RCC 7860 (cell line): ENCODE data around the gene KRTAP4-5.
"Not testable (repeated sequence)": the region's sequence is repeated elsewhere in the genome, so short reads cannot be mapped to it uniquely, and the experiment has no call there.

Experiments used
- DNase-seq: peaks from one replicate; pipeline ENCODE4 v3.0.0-alpha.2; 2015; ENCODE audit warnings: low spot score
- FAIRE-seq: peaks from 2 replicates; lab custom pipeline; 2012; peaks lifted over from hg19 to GRCh38; lab: Jason Lieb, UNC

KRTAP4-5 gene

DNA sequence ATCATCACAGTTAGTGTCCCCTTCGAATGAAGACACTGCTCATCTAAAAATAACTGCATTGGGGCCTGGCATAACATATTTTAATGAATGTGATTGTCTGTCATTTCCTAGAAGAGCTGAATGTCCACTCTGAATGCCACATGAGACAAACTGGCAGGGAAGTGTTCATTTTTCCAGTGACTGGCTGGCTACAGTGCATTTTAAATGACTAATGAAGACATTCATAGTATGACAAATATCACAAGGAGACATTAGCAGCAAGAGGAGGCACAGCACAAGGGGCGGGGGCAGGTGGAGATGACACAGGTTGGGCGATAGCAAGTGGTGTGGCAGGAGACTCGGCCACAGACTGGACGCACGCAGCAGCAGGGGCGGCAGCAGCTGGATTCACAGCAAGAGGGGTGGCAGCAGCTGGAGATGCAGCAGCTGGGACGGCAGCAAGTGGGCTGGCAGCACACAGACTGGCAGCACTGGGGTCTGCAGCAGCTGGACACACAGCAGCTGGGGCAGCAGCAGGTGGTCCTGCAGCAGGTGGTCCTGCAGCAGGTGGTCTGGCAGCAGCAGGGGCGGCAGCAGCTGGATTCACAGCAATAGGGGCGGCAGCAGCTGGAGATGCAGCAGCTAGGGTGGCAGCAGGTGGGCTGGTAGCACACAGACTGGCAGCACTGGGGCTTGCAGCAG lies 514 bp downstream of the KRTAP4-5 start:
- not testable (repeated sequence) for FAIRE-seq, DNase-seq

DNA sequence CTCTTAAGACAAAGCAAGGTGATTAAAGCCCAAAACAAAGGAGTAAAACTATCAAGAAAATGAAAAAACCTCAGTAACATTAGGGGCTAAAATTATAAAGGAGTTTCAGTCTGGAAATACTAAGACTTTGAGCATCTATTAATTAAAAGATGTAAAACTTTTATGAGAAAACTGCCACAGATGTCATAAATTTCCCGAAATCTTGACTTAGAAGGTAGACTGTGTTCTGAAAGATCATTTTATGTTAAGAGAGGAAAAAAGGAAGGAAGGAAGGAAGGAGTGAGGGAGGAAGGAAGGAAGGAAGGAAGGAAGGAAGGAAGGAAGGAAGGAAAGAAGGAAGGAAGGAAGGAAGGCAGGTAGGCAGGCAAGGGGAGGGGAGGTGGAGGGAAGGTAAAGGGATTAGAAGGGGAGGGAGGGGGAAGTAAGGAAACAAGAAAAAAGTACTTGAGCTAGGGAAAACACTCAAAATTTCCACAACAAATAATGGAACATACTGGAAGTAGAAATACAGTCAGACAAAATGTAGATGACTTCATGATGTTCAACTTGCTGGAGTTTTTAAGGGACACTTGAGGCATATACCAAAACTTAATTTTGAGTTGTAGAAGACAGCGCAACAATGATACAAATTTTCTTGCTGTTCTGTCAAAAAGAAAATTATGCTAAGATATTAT lies 2.0 kb downstream of the KRTAP4-5 start:
- FAIRE-seq (no peak), DNase-seq (no peak)

DNA sequence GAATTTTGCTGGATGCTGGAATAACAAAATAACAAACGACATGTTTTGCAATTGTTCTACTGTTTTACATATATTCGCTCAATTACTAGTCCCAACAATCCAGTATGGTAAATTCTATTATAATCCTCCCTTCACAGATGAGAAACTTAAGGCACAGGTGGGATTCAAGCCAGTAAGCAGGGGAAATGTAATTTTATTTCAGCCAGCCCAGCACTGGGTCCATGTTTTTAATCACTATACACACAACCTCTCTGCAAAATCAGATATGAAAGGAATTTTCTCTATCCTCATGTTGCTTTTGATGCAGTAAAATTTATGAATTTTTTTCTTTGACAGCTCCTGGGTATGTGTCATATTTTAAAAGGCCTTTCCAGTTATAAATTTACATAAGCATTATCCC lies 4.4 kb downstream of the KRTAP4-5 start:
- DNase-seq, result no peak
- no peak for FAIRE-seq

DNA sequence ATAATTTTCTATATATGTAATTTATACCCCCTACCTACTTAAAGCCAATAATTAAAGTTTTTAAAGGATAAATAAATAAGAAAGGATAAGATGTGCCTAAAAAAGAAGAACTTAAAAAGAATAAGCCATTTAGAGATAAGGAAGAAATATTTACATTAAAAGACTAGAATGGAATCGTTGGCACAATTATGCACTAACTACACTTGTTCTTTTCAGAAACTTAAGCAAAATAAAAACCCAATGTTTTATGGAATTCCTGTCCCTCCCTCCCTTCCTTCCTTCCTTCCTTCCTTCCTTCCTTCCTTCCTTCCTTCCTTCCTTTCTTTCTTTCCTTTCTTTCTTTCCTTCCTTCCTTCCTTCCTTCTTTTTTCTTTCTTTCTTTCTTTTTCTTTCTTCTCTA lies 4.8 kb downstream of the KRTAP4-5 start:
- FAIRE-seq (no peak), DNase-seq (no peak)

DNA sequence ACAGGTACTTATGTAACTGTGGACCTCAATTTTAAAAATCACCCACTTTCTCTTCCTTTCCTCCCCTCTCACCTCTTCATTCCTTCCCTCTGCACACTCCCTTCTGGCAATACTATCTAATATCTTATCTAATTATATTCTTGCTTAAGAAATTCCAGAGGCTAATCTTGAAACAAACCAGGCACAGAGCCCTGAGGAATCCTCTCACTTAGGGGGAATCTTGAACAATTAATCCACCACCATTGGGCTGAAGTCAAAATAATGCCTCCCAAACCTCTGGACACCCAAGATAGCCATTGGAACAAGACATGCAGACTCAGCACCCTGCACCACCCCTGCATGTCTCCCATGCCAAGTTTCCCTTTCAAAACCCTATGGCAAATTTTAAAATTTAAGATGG lies 8.3 kb downstream of the KRTAP4-5 start:
- no peak for FAIRE-seq

DNA sequence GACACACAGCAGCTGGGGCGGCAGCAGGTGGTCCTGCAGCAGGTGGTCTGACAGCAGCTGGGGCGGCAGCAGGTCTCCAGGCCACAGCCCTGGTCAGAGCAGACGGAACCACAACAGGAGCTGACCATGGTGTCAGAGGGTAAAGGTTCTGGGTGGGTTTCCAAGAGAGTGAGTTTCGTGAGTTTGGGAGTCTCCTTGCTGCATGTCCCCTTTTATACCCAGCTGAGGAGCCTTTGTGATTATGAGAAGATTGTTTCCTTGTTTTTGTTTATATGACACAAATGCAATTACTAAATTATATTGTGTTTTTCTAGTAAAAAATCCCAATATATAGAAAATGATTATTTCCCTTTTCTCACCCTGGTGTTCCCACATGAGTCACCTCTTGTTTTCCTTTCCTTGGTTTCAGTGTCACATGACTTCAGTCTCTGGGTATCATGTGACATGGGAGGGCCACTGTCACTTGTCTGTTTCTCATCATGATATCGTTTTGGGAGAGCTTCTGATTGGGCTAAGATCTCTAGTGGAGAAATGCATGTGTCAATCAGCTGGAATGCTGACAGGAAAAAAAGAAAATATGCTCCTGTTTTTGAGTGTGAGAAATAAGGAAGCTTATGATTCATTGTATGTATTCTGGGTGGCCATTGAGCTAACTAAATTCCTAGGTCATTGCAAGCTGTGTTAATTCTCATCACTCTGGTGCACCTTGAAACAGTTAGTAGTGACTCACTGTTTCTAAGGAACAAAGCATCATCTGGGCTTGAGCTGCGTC lies 9.1 kb downstream of the KRTAP4-5 start, which contains the start of gene KRTAP4-6:
Gene KRTAP4-6 (minus strand): TSS at position 185 of the 772 bp plus-strand sequence. CDS start 57 bp downstream, at position 128.
- DNase-seq (peak; percentile 88), FAIRE-seq (peak; percentile 55)

More for the DNA sequence above, 8.3 kb downstream of the KRTAP4-5 start:
- DNase-seq, result no peak

DNA sequence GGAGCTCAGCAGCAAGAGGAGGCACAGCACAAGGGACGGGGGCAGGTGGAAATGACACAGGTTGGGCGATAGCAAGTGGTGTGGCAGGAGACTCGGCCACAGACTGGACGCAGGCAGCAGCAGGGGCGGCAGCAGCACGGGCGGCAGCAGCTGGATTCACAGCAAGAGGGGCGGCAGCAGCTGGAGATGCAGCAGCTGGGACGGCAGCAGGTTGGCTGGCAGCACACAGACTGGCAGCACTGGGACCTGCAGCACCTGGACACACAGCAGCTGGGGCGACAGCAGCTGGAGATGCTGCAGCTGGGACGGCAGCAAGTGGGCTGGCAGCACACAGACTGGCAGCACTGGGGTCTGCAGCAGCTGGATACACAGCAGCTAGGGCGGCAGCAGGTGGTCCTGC lies 9.8 kb downstream of the KRTAP4-5 start:
- FAIRE-seq, DNase-seq: not testable (repeated sequence)

DNA sequence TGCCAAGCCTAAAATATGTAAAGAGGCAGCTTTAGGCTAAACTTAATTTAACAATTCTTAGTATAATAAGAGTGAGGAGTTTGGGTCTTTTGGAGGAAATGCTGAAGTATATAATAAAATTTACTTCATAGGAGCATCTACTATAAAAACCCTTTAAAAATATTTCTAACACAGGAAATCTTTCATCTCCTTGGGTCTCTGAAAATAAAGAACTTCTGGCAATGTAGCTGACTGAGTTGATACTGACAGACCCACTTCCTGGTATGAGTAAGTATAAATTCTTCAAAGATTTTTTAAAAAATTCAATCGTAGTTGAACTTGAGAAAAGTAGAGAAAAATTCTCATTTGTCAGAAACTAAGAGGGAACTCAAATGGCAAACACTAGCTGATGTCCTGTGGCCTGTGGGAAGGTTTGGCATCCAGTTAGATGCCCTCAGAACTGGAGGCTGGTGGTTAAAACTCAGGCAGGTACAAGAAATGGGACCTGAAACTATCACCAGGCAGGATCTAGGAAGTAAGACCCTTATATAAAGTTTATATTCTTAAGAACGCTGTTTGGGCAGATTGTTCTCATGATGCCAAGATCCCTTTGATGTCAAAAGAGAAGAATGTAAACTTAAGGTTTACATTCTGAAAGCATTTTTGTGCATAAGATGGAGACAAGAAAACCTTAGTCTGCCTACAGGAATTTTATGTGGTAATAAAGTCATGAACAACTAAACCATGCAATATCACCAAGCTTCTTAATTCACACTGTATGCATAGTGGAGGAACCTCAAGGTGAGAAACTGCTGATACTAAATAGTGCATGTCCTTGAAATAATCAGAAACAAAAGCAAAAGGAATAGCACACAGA lies 15.5 kb downstream of the KRTAP4-5 start:
- FAIRE-seq, result no peak
- no peak for DNase-seq

DNA sequence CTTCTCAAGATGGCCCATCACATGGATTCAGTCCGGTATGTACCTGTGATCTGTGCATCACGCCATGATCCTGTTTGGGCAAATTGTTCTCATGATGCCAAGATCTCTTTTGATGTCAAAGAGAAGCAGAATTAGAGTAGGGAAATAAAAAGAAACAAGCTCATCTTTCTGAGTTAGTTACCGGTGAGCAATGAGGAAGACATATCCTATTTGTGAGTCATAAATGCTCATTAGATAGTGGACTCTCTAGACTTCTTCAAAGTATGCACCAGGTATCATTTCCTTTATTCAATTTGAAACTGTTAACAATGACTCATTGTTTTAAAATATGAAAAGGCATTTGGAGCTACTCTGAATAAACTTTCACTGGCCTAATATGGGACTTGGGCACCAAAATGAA lies 17.6 kb downstream of the KRTAP4-5 start:
- DNase-seq, result peak; percentile 76
- FAIRE-seq, result peak; percentile 87

DNA sequence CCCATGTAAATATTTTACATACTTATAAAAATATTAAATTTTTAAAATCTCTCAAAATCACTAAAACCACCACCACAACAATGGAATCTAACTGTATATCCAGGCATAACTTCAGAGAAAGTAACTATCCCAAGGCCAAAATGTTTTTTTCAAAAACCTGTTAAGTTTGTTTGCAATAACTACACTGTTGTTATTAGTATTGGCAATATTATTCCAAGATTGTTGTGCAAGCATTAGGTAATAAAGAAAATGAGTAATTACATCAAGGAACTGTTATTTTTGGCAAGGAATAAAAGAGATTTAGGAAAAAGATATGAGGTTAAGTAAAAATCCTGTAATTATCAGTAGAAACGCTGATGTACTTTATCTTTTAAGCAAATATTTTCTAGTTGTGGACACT lies 22.3 kb downstream of the KRTAP4-5 start:
- DNase-seq (no peak), FAIRE-seq (no peak)

DNA sequence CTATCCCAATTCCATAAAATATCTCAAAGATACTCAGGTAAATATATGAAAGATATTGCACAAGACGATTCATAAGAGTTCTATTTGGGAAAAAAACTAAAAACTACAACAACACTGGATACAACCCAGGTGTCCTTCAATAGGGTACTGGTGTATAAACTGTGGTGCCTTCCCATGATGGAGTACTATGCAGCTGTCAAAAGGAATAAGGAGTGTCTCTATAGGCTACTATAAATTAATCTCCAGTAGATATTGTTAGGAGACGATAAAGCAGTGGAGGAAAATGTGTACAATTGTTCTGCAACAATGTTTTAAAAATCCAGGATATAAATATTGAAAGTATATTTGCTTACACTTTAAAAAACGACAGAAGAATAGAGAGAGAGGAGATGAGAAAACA lies 23.2 kb downstream of the KRTAP4-5 start:
- DNase-seq (no peak), FAIRE-seq (no peak)

DNA sequence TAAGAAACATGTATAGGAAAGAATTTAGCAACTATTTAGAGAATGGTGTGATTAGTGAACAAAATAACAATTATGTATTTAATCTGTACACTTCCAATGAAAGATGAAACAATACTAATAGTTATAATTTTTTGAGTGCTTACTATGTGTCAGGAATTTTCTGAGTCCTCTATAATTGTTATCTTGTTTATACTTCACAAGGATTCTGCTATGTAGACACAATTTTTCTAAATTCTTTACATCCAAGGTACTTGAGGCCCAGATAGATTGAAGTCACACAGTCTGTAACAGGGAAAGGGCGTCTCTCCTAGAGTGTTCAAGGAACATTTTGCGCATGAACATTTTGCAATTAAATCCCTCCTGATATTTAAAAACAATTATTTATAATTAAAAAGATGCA lies 24.6 kb downstream of the KRTAP4-5 start:
- FAIRE-seq (no peak), DNase-seq (no peak)

DNA sequence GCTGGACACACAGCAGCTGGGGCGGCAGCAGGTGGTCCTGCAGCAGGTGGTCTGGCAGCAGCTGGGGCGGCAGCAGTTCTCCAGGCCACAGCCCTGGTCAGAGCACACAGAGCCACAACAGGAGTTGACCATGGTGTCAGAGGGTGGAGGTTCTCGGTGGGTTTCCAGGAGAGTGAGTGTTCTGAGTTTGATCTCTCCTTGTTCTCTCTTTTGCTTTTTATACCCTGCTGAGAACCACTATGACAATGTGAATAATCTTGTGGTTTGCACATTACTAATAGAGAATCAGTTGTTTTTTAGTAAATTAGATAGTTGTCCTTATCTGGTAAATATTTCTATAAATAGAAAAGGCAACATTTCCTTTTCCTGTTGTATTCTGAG lies 25.6 kb downstream of the KRTAP4-5 start, which contains the start of gene KRTAP4-12:
Gene KRTAP4-12 (minus strand): TSS at position 192 of the 381 bp plus-strand sequence. CDS start 60 bp downstream, at position 132.
- not testable (repeated sequence) for DNase-seq, FAIRE-seq

DNA sequence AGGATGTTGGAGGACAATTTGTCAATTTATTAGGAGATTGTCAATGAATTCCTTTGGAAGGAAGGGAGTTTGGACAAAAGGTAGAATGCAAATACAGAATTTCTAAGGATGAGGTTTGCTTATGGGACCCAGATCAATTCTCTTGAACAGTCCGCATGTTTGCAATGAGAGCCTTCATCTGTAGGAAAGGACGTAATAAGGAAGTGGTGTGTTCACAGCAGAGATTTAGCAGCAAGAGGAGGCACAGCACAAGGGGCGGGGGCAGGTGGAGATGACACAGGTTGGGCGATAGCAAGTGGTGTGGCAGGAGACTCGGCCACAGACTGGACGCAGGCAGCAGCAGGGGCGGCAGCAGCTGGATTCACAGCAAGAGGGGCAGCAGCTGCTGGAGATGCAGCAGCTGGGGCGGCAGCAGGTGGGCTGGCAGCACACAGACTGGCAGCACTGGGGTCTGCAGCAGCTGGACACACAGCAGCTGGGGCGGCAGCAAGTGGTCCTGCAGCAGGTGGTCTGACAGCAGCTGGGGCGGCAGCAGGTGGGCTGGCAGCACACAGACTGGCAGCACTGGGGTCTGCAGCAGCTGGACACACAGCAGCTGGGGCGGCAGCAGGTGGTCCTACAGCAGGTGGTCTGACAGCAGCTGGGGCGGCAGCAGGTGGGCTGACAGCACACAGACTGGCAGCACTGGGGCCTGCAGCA lies 26.2 kb downstream of the KRTAP4-5 start:
- not testable (repeated sequence) for DNase-seq, FAIRE-seq

DNA sequence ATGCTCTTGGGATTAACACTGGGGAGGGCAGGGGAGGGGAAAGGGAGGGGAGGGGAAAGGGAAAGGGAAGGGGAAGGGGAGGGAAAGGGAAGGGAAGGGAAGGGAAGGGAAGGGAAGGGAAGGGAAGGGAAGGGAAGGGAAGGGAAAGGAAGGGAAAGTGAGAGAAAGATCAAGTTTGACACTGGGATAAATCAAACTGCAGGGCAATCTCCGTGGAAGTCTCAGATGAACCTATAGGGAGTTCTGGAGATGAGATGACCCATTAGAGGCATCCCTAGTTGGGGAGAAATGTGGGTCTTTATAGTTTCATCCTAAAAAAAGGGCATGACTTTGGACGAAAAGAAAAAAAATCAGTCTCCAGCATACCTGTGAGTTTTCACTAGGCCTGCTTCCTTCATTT lies 27.9 kb downstream of the KRTAP4-5 start:
- DNase-seq, result no peak
- no peak for FAIRE-seq

DNA sequence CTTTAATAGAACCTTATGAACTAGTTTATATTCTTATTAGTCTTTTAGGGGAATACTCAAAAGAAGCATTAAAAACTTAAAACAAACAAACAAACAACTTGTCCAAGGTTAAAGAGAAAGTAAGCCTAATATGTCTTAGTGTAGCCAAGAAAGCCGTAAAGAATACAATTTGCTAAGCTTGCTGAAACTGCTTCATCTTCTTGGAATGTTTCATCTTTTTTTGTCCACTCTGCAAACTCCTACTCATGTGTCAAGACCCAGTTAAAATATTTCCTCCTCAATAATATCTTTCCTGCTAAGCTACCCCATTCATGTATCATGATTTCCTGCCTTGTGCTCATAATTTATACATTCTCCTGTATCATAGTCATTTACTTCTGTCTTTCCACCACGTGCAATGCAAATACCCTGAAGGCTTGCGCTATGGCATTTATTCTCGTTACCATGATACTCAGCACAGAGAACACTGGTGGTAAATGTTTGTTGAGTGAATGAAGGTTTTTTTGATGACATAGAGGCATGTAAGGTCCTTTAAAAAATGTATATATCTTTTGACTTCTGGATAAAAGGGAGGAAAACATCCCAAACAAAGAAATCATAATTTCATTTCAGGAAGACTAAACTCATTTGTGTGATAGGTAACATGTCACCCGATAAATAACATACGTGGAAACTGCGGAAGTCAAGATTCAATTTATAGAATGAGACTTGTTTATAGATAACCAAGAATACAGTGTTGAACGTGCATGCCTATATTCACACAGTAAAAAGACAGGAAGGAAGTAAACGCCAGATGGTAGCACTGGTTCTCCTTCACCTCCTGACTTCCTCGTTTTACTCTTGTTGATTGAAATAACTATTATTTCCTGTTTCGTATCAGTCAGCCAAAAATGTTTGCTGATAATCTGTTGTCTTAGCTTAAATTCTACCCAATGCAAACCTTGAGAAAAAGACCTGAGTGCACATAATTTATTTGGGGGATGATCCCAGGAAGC lies 29.6 kb downstream of the KRTAP4-5 start:
- DNase-seq, result not testable (repeated sequence)

DNA sequence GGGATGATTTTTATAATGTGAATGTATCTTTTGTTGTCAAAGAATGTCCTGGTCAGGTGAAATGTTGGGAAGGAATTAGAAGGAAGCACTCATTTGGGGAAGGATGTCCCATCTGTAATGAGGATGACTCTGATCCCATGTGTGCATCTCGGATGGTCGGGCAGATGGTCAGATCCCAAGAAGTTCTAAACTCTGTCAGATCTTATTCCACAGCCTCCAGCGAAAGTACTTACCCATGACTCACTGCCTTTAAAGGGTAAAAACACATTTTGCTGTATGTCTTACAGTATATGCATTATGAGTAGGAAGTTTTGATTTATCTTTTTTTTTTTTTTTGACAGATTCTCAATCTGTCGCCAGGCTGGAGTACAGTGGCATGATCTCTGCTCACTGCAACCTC lies 30.9 kb downstream of the KRTAP4-5 start:
- no peak for DNase-seq
- no peak for FAIRE-seq

More for the DNA sequence above, 29.6 kb downstream of the KRTAP4-5 start:
- peak; percentile 54 for FAIRE-seq

DNA sequence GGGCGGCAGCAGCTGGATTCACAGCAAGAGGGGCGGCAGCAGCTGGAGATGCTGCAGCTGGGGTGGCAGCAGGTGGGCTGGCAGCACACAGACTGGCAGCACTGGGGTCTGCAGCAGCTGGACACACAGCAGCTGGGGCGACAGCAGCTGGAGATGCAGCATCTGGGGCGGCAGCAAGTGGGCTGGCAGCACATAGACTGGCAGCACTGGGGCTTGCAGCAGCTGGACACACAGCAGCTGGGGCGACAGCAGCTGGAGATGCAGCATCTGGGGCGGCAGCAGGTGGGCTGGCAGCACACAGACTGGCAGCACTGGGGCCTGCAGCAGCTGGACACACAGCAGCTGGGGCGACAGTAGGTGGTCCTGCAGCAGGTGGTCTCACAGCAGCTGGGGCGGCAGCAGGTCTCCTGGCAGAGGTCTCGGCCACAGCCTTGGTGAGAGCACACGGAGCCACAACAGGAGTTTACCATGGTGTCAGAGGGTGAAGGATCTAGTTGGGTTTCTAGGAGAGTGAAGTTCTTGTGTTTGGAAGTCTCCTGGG lies 31.7 kb downstream of the KRTAP4-5 start, which contains the start of gene KRTAP4-11:
Gene KRTAP4-11 (minus strand): TSS at position 528 of the 541 bp plus-strand sequence. CDS start 58 bp downstream, at position 470.
- FAIRE-seq, DNase-seq: not testable (repeated sequence)
